ENCODE data around the gene ADAD2.

GRCh38 chr16:84236671-84237070 is 45.7 kb downstream of the ADAD2 start:
- no peak for TF ChIP-seq CTCF (IDR thresholded peaks at IDR 0.05; ENCODE audit: borderline replicate concordance, extremely low read depth, low read length, poor library complexity, severe bottlenecking)
- no peak for TF ChIP-seq EZH2 (IDR thresholded peaks at IDR 0.05; ENCODE audit: borderline replicate concordance, low read depth, low read length, severe bottlenecking)

Data from DND-41 (cell line).